Mammary epithelial cell (primary cell): ENCODE results near the gene ZNF586.

Experiments
- EZH2 ChIP-seq: IDR thresholded peaks from 2 replicates; pipeline ENCODE4 v1.6.1; 2012; ENCODE audit warnings: low read length, inconsistent platforms, borderline replicate concordance
- TF ChIP-seq, protein P1 (sequence below), 2 donors: IDR thresholded peaks in 1 of 2; conservative IDR thresholded peaks in 1 of 2; 2 replicates each; pipeline ENCODE4 v1.5.1; 2011 to 2012; ENCODE audit warnings: inconsistent platforms in 2 of 2, low read length in 2 of 2, mild to moderate bottlenecking in 2 of 2, control low read depth in 1 of 2, low read depth in 1 of 2; ENCODE audit not compliant: insufficient read depth in 1 of 2; ENCODE audit errors: extremely low read depth in 1 of 2

DNA sequence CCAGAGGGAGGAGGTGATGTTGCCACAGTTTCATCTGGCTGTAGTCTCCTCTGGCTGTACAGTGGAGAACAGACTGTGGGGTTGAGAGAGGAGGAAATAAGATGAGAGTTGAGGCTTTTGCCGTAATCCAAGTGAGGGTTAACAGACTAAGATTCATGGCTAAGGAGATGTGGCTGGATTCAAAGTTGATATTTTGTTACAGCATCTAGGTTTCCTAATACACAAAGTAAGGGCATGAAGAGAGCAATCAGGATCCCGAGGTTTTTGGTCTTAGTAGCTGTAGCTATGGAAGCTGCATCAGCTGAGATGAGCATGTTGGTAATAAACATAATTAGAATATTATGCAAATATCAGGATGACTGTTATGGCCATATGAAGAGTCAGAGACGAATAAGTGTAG is 21.4 kb upstream of the ZNF586 start:
- TF ChIP-seq, protein P1, sequence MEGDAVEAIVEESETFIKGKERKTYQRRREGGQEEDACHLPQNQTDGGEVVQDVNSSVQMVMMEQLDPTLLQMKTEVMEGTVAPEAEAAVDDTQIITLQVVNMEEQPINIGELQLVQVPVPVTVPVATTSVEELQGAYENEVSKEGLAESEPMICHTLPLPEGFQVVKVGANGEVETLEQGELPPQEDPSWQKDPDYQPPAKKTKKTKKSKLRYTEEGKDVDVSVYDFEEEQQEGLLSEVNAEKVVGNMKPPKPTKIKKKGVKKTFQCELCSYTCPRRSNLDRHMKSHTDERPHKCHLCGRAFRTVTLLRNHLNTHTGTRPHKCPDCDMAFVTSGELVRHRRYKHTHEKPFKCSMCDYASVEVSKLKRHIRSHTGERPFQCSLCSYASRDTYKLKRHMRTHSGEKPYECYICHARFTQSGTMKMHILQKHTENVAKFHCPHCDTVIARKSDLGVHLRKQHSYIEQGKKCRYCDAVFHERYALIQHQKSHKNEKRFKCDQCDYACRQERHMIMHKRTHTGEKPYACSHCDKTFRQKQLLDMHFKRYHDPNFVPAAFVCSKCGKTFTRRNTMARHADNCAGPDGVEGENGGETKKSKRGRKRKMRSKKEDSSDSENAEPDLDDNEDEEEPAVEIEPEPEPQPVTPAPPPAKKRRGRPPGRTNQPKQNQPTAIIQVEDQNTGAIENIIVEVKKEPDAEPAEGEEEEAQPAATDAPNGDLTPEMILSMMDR (conservative IDR thresholded peaks at IDR 0.05 in 1 of 2, IDR thresholded peaks at IDR 0.05 in 1 of 2; ENCODE audit: extremely low read depth in 1 of 2, insufficient read depth in 1 of 2, low read depth in 1 of 2, low read length in 2 of 2), result no peak
- TF ChIP-seq EZH2, result no peak
